ENCODE measurements around the gene TMED9. TPM values are rescaled to one million over a fixed set of nuclear protein-coding genes. Genes with fewer than 3 reads are reported as not detected.
A peak's percentile ranks its signal among the peaks of the same experiment; 100 is the strongest.

TMED9 gene
- total and polyA plus RNA-seq, 9 of the 15 experiments (the other 6 are each of a cell fraction or from before 2014, with no cell fraction given): 43.7 to 301 (median 90.0) TPM

- TF ChIP-seq CBX2 (IDR thresholded peaks at IDR 0.05; ENCODE audit: insufficient read depth, low read length, poor library complexity, severe bottlenecking) (no peak), RBM39 (optimal IDR thresholded peaks at IDR 0.05; ENCODE audit: low read depth, low read length) (no peak), ZBTB40 (IDR thresholded peaks at IDR 0.05) (no peak), ZBTB40 (CRISPR knock-in tag; IDR thresholded peaks at IDR 0.05) (no peak), CHD2 (IDR thresholded peaks at IDR 0.05; ENCODE audit: low read depth, low read length) (peak; percentile 84), ELF2 (CRISPR knock-in tag; IDR thresholded peaks at IDR 0.05) (peak; percentile 11; the same call in 1 of the 2 replicates), ZNF318 (IDR thresholded peaks at IDR 0.05; ENCODE audit: borderline replicate concordance in 1 of 2, low read depth in 1 of 2) (no peak), GTF2E2 (tag; IDR thresholded peaks at IDR 0.05) (no peak), RBM22 (IDR thresholded peaks at IDR 0.05; ENCODE audit: low read depth, low read length, poor library complexity, severe bottlenecking) (no peak)
These were observed at the start of gene TMED9 (continued) for GRCh38 chr5:177592010-177592834.

Data from K562 (cell line).